NT2/D1 (cell line): ENCODE data around the gene NPM3.
"Not testable (repeated sequence)": the region's sequence is repeated elsewhere in the genome, so short reads cannot be mapped to it uniquely, and the experiment has no call there.

ENCODE experiments used
- DNase-seq: peaks from one replicate; pipeline ENCODE4 v3.0.0-alpha.2; 2011; ENCODE audit warnings: low read depth, low spot score
- H3K27me3 ChIP-seq: 2 replicates; pipeline ENCODE4 v1.6.0; 2011; ENCODE audit warnings: mild to moderate bottlenecking; ENCODE audit not compliant: insufficient read length, insufficient read depth
- H3K36me3 ChIP-seq: 2 replicates; pipeline ENCODE4 v1.6.1; 2011; ENCODE audit warnings: mild to moderate bottlenecking, low read length, mixed read lengths; ENCODE audit not compliant: insufficient read depth, insufficient read length
- H3K4me1 ChIP-seq: 2 replicates; pipeline ENCODE4 v1.5.1; 2011; ENCODE audit not compliant: insufficient read depth, insufficient read length
- H3K4me3 ChIP-seq: 2 replicates; pipeline ENCODE4 v1.5.1; 2011; ENCODE audit warnings: low read depth; ENCODE audit not compliant: insufficient read length
- H3K9ac ChIP-seq: 2 replicates; pipeline ENCODE4 v1.6.0; 2011; ENCODE audit warnings: low read depth; ENCODE audit not compliant: insufficient read length
- H3K9me3 ChIP-seq: 2 replicates; pipeline ENCODE4 v1.5.1; 2011; ENCODE audit warnings: mild to moderate bottlenecking, low read length; ENCODE audit not compliant: insufficient read depth
- SUZ12 ChIP-seq: IDR thresholded peaks from 2 replicates; pipeline ENCODE4 v1.6.1; 2011; ENCODE audit not compliant: insufficient read length, insufficient read depth; ENCODE audit errors: extremely low read depth
- YY1 ChIP-seq: IDR thresholded peaks from 2 replicates; pipeline ENCODE4 v1.6.1; 2011; ENCODE audit not compliant: insufficient read length, insufficient read depth
- ZNF274 ChIP-seq: IDR thresholded peaks from 2 replicates; pipeline ENCODE4 v1.6.1; 2011; ENCODE audit warnings: mild to moderate bottlenecking, low read depth, low read length

NPM3 gene

DNA sequence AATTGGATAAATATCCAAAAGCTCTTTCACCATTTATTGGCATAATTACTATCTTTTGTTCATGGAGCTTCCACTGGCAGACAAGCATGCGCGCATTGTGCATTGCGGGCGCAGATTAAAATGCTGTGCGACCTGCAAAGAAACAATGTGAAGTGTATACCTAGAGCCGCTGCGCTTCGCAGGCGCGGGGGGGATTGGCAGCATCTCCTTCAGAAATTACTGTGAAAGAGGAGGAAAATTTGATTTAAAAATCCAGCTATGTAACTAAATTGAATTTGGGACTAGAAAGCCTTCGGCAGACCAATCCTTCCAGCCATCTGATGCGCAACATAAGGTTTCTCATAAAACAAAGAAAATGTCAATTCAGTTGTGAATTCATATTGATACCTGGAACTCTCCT lies 10.3 kb upstream of the NPM3 start:
- TF ChIP-seq YY1 = no peak
- TF ChIP-seq ZNF274 = no peak
- TF ChIP-seq SUZ12 = no peak
- H3K36me3 ChIP-seq = peaks cover 84% of the 10 kb centered on the region
- DNase-seq = no peak
- no peaks in the 10 kb centered on the region for H3K9me3 ChIP-seq
- no peaks in the 10 kb centered on the region for H3K4me1 ChIP-seq
- H3K4me3 ChIP-seq = no peak overlapping the region
- no peak overlapping the region for H3K9ac ChIP-seq
- H3K27me3 ChIP-seq = no peaks in the 10 kb centered on the region

DNA sequence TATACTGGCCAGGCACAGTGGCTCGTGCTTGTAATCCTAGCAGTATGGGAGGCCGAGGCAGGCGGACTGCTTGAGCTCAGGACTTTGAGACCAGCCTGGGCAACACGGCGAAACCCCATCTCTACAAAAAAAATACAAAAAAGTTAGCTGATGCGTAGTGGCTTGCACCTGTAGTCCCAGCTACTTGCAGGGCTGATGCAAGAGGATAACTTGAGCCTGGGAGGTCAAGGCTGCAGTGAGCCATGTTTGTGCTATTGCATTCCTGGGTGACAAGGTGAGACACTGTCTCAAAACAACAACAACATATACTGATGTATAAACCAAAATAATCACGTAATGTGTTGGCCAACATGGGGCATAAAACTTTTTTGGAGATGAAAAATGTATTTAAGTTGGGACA lies 6.4 kb upstream of the NPM3 start:
- Histone ChIP-seq H3K27me3 (no peaks in the 10 kb centered on the region), H3K36me3 (peaks cover 75% of the 10 kb centered on the region), H3K9me3 (no peaks in the 10 kb centered on the region), H3K9ac (no peak overlapping the region), H3K4me3 (no peak overlapping the region), H3K4me1 (no peaks in the 10 kb centered on the region)
- no peak for DNase-seq
- no peak for TF ChIP-seq ZNF274
- TF ChIP-seq SUZ12 = no peak
- TF ChIP-seq YY1 = no peak

DNA sequence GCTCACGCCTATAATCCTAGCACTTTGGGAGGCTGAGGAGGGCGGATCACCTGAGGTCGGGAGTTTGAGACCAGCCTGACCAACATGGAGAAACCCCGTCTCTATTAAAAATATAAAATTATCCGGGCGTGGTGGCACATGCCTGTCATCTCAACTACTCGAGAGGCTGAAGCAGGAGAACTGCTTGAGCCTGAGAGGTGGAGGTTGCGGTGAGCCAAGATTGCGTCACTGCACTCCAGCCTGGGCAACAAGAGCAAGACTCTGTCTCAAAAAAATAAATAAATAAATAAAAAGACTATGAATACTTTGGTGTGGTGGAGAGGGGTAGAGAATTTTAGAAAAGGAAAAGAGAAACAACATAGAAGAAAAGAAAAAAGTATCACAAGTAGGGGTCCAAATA lies 6.0 kb upstream of the NPM3 start:
- H3K9ac ChIP-seq, H3K4me1 ChIP-seq, H3K4me3 ChIP-seq, H3K27me3 ChIP-seq, H3K9me3 ChIP-seq, DNase-seq: not testable (repeated sequence)
- peaks cover 71% of the 10 kb centered on the region for H3K36me3 ChIP-seq

DNA sequence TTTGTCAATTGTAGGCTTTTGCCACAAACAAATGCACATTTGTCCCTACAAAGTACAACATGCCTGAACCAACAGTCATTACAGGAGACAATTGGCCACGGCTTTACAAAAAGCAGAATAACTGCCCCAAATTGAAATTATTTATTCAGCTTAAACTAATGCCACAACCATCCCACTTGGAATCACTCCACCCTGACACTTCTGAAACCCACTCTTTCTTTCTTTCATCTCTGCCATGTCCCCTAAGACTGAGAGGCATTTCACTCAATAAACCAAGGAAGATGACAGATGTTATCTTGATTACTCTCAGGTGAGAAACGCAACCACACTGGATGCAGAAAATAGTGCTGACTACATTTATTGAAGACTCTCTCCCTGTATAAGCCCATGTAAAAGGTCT lies 2.6 kb upstream of the NPM3 start:
- Histone ChIP-seq H3K4me3 (no peak overlapping the region), H3K27me3 (no peaks in the 10 kb centered on the region), H3K36me3 (peaks cover 57% of the 10 kb centered on the region), H3K9me3 (no peaks in the 10 kb centered on the region), H3K4me1 (peaks cover 11% of the 10 kb centered on the region), H3K9ac (no peak overlapping the region)
- DNase-seq = no peak
- TF ChIP-seq SUZ12 (no peak), ZNF274 (no peak), YY1 (no peak)

GRCh38 chr10:101784558-101784957 lies 1.3 kb upstream of the NPM3 start:
- Histone ChIP-seq H3K4me1 (peaks cover 18% of the 10 kb centered on the region), H3K27me3 (no peaks in the 10 kb centered on the region), H3K9ac (no peak overlapping the region), H3K9me3 (peaks cover 8% of the 10 kb centered on the region; the same call in 1 of the 2 replicates), H3K36me3 (peaks cover 56% of the 10 kb centered on the region), H3K4me3 (no peak overlapping the region)
- TF ChIP-seq ZNF274 = no peak
- no peak for TF ChIP-seq SUZ12
- TF ChIP-seq YY1 = no peak
- DNase-seq = no peak

- H3K4me3 ChIP-seq = peak overlapping the region; percentile 87
- H3K27me3 ChIP-seq = no peaks in the 10 kb centered on the region
- peaks cover 8% of the 10 kb centered on the region; the same call in 1 of the 2 replicates for H3K9me3 ChIP-seq
- peaks cover 18% of the 10 kb centered on the region for H3K4me1 ChIP-seq
- peak overlapping the region; percentile 25 for H3K9ac ChIP-seq
- TF ChIP-seq ZNF274 (no peak), SUZ12 (no peak), YY1 (no peak)
- no peak for DNase-seq
- H3K36me3 ChIP-seq = peaks cover 50% of the 10 kb centered on the region
These were observed 481 bp upstream of the NPM3 start for GRCh38 chr10:101783736-101784118.

GRCh38 chr10:101781984-101782810 lies 1.0 kb downstream of the NPM3 start:
- H3K4me3 ChIP-seq = peak overlapping the region; percentile 87
- DNase-seq = no peak
- H3K4me1 ChIP-seq = peaks cover 20% of the 10 kb centered on the region
- TF ChIP-seq SUZ12 (no peak), ZNF274 (no peak)
- H3K9me3 ChIP-seq = peaks cover 8% of the 10 kb centered on the region; the same call in 1 of the 2 replicates
- peaks cover 14% of the 10 kb centered on the region for H3K27me3 ChIP-seq
- H3K9ac ChIP-seq = peak overlapping the region; percentile 92
- H3K36me3 ChIP-seq = peaks cover 41% of the 10 kb centered on the region

- TF ChIP-seq YY1 = no peak
- TF ChIP-seq SUZ12 = no peak
- no peak for TF ChIP-seq ZNF274
- no peak for DNase-seq
- H3K9ac ChIP-seq = peak overlapping the region; percentile 92
- no peak overlapping the region for H3K4me3 ChIP-seq
- H3K9me3 ChIP-seq = peaks cover 8% of the 10 kb centered on the region; the same call in 1 of the 2 replicates
- H3K36me3 ChIP-seq = peaks cover 36% of the 10 kb centered on the region
- H3K4me1 ChIP-seq = peaks cover 20% of the 10 kb centered on the region
- H3K27me3 ChIP-seq = peaks cover 20% of the 10 kb centered on the region
These were observed 1.6 kb downstream of the NPM3 start for GRCh38 chr10:101781655-101781983.
